ENCODE results near the gene NCAPG2.
"Not testable (repeated sequence)": the region's sequence is repeated elsewhere in the genome, so short reads cannot be mapped to it uniquely, and the experiment has no call there.

DNA sequence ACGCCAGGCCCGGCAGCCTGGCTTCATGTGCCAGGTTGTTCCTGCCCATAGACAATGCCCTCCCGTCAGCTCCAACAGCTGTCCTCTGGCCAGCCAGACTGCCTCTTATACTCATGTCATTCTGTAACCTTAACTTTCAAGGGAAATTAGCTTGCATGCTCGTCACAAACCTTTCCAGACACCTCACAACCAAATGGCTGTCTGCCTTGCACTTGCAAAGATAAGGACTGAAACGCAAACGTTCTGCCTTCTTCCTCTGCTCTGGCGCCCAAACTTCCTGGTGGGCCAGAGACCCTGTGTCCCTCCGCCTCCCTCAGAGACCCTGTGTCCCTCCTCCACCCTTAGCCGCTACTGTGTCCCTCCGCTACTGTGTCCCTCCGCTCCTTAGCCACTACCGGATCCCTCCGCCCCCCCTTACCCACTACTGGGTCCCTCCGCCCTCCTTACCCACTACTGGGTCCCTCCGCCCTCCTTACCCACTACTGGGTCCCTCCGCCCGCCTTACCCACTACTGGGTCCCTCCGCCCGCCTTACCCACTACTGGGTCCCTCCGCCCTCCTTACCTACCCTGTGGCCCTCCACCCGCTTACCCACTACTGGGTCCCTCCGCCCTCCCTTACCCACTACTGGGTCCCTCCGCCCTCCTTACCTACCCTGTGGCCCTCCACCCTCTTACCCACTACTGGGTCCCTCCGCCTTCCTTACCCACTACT lies 37.5 kb downstream of the NCAPG2 start:
- TF ChIP-seq, protein P1, sequence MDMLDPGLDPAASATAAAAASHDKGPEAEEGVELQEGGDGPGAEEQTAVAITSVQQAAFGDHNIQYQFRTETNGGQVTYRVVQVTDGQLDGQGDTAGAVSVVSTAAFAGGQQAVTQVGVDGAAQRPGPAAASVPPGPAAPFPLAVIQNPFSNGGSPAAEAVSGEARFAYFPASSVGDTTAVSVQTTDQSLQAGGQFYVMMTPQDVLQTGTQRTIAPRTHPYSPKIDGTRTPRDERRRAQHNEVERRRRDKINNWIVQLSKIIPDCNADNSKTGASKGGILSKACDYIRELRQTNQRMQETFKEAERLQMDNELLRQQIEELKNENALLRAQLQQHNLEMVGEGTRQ (IDR thresholded peaks at IDR 0.05; ENCODE audit: borderline replicate concordance, low read depth, low read length) = not testable (repeated sequence)
- TF ChIP-seq, protein P2, sequence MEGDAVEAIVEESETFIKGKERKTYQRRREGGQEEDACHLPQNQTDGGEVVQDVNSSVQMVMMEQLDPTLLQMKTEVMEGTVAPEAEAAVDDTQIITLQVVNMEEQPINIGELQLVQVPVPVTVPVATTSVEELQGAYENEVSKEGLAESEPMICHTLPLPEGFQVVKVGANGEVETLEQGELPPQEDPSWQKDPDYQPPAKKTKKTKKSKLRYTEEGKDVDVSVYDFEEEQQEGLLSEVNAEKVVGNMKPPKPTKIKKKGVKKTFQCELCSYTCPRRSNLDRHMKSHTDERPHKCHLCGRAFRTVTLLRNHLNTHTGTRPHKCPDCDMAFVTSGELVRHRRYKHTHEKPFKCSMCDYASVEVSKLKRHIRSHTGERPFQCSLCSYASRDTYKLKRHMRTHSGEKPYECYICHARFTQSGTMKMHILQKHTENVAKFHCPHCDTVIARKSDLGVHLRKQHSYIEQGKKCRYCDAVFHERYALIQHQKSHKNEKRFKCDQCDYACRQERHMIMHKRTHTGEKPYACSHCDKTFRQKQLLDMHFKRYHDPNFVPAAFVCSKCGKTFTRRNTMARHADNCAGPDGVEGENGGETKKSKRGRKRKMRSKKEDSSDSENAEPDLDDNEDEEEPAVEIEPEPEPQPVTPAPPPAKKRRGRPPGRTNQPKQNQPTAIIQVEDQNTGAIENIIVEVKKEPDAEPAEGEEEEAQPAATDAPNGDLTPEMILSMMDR (IDR thresholded peaks at IDR 0.05) = not testable (repeated sequence)
- not testable (repeated sequence) for TF ChIP-seq NFIC (IDR thresholded peaks at IDR 0.05; ENCODE audit: borderline replicate concordance); RXRA (IDR thresholded peaks at IDR 0.05; ENCODE audit: borderline replicate concordance, low read depth); SIN3A (IDR thresholded peaks at IDR 0.05; ENCODE audit: borderline replicate concordance, low read depth, low read length); GABPA (IDR thresholded peaks at IDR 0.05; ENCODE audit: low read depth); YY1 (IDR thresholded peaks at IDR 0.05; ENCODE audit: low read depth); EZH2phosphoT487 (IDR thresholded peaks at IDR 0.05; ENCODE audit: borderline replicate concordance, low read depth); FOXJ3 (CRISPR knock-in tag; IDR thresholded peaks at IDR 0.05); SMC3 (IDR thresholded peaks at IDR 0.05; ENCODE audit: low read depth, low read length)
- TF ChIP-seq, protein P3, sequence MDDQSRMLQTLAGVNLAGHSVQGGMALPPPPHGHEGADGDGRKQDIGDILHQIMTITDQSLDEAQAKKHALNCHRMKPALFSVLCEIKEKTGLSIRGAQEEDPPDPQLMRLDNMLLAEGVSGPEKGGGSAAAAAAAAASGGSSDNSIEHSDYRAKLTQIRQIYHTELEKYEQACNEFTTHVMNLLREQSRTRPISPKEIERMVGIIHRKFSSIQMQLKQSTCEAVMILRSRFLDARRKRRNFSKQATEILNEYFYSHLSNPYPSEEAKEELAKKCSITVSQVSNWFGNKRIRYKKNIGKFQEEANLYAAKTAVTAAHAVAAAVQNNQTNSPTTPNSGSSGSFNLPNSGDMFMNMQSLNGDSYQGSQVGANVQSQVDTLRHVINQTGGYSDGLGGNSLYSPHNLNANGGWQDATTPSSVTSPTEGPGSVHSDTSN (IDR thresholded peaks at IDR 0.05) = not testable (repeated sequence)
- TF ChIP-seq, protein P4, sequence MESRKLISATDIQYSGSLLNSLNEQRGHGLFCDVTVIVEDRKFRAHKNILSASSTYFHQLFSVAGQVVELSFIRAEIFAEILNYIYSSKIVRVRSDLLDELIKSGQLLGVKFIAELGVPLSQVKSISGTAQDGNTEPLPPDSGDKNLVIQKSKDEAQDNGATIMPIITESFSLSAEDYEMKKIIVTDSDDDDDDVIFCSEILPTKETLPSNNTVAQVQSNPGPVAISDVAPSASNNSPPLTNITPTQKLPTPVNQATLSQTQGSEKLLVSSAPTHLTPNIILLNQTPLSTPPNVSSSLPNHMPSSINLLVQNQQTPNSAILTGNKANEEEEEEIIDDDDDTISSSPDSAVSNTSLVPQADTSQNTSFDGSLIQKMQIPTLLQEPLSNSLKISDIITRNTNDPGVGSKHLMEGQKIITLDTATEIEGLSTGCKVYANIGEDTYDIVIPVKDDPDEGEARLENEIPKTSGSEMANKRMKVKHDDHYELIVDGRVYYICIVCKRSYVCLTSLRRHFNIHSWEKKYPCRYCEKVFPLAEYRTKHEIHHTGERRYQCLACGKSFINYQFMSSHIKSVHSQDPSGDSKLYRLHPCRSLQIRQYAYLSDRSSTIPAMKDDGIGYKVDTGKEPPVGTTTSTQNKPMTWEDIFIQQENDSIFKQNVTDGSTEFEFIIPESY (IDR thresholded peaks at IDR 0.05; ENCODE audit: borderline replicate concordance, low read depth) = not testable (repeated sequence)
- TF ChIP-seq, protein P5, sequence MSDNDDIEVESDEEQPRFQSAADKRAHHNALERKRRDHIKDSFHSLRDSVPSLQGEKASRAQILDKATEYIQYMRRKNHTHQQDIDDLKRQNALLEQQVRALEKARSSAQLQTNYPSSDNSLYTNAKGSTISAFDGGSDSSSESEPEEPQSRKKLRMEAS (IDR thresholded peaks at IDR 0.05; ENCODE audit: low read depth) = not testable (repeated sequence)
- TF ChIP-seq, protein P6, sequence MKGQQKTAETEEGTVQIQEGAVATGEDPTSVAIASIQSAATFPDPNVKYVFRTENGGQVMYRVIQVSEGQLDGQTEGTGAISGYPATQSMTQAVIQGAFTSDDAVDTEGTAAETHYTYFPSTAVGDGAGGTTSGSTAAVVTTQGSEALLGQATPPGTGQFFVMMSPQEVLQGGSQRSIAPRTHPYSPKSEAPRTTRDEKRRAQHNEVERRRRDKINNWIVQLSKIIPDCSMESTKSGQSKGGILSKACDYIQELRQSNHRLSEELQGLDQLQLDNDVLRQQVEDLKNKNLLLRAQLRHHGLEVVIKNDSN (IDR thresholded peaks at IDR 0.05; ENCODE audit: borderline replicate concordance, low read depth) = not testable (repeated sequence)

Data from SK-N-SH (cell line).